ENCODE data around the gene GPR158. TPM values are rescaled to one million over a fixed set of nuclear protein-coding genes. Genes with fewer than 3 reads are reported as not detected.

GPR158 gene
- total RNA-seq, 2 experiments from 2014 or later: not detected

- no peaks in the 10 kb centered on the region for H3K9me3 Mint-ChIP-seq
- no peaks in the 10 kb centered on the region for H3K27me3 Mint-ChIP-seq
- no peak for DNase-seq
- no peaks in the 10 kb centered on the region for H3K4me1 Mint-ChIP-seq
- no peak overlapping the region for H3K27ac Mint-ChIP-seq
- no peaks in the 10 kb centered on the region for H3K36me3 Mint-ChIP-seq
- no peak overlapping the region for H3K4me3 Mint-ChIP-seq
Measured at GRCh38 chr10:25257646-25258045, 82.8 kb downstream of the GPR158 start.

- H3K4me1 Mint-ChIP-seq: no peaks in the 10 kb centered on the region
- no peak overlapping the region for H3K4me3 Mint-ChIP-seq
- H3K9me3 Mint-ChIP-seq: no peaks in the 10 kb centered on the region
- DNase-seq: no peak
- H3K36me3 Mint-ChIP-seq: no peaks in the 10 kb centered on the region
- H3K27me3 Mint-ChIP-seq: no peaks in the 10 kb centered on the region
- H3K27ac Mint-ChIP-seq: no peak overlapping the region
Measured at GRCh38 chr10:25261110-25261509, 86.3 kb downstream of the GPR158 start.

GRCh38 chr10:25261558-25261957 is 86.8 kb downstream of the GPR158 start:
- Mint-ChIP-seq H3K27me3 (no peaks in the 10 kb centered on the region), H3K27ac (no peak overlapping the region), H3K4me1 (no peaks in the 10 kb centered on the region), H3K4me3 (no peak overlapping the region), H3K36me3 (no peaks in the 10 kb centered on the region), H3K9me3 (no peaks in the 10 kb centered on the region)
- DNase-seq: no peak

GRCh38 chr10:25263931-25264330 is 89.1 kb downstream of the GPR158 start:
- DNase-seq: no peak
- no peaks in the 10 kb centered on the region for H3K27me3 Mint-ChIP-seq
- no peaks in the 10 kb centered on the region for H3K36me3 Mint-ChIP-seq
- no peaks in the 10 kb centered on the region for H3K9me3 Mint-ChIP-seq
- no peak overlapping the region for H3K27ac Mint-ChIP-seq
- H3K4me3 Mint-ChIP-seq: no peak overlapping the region
- H3K4me1 Mint-ChIP-seq: no peaks in the 10 kb centered on the region

GRCh38 chr10:25278180-25278579 is 103.4 kb downstream of the GPR158 start:
- H3K9me3 Mint-ChIP-seq: peaks cover 15% of the 10 kb centered on the region
- DNase-seq: no peak
- H3K27ac Mint-ChIP-seq: no peak overlapping the region
- no peak overlapping the region for H3K4me3 Mint-ChIP-seq
- H3K4me1 Mint-ChIP-seq: no peaks in the 10 kb centered on the region
- peaks cover 5% of the 10 kb centered on the region for H3K27me3 Mint-ChIP-seq
- H3K36me3 Mint-ChIP-seq: no peaks in the 10 kb centered on the region

GRCh38 chr10:25280076-25280475 is 105.3 kb downstream of the GPR158 start:
- H3K4me3 Mint-ChIP-seq: no peak overlapping the region
- DNase-seq: no peak
- H3K27me3 Mint-ChIP-seq: peaks cover 5% of the 10 kb centered on the region
- H3K4me1 Mint-ChIP-seq: no peaks in the 10 kb centered on the region
- peaks cover 15% of the 10 kb centered on the region for H3K9me3 Mint-ChIP-seq
- H3K36me3 Mint-ChIP-seq: no peaks in the 10 kb centered on the region
- no peak overlapping the region for H3K27ac Mint-ChIP-seq

- Mint-ChIP-seq H3K4me3 (no peak overlapping the region), H3K4me1 (no peaks in the 10 kb centered on the region)
- no peak for DNase-seq
Measured at GRCh38 chr10:25280573-25280972, 105.8 kb downstream of the GPR158 start.

GRCh38 chr10:25285809-25286208 is 111.0 kb downstream of the GPR158 start:
- Mint-ChIP-seq H3K27ac (no peak overlapping the region), H3K4me1 (no peaks in the 10 kb centered on the region), H3K36me3 (no peaks in the 10 kb centered on the region), H3K9me3 (peaks cover 15% of the 10 kb centered on the region), H3K4me3 (no peak overlapping the region), H3K27me3 (peaks cover 3% of the 10 kb centered on the region)
- no peak for DNase-seq

More at GRCh38 chr10:25280573-25280972, 105.8 kb downstream of the GPR158 start:
- H3K27ac Mint-ChIP-seq: no peak overlapping the region
- H3K36me3 Mint-ChIP-seq: no peaks in the 10 kb centered on the region
- peaks cover 5% of the 10 kb centered on the region for H3K27me3 Mint-ChIP-seq
- H3K9me3 Mint-ChIP-seq: peaks cover 15% of the 10 kb centered on the region

GRCh38 chr10:25288181-25288580 is 113.4 kb downstream of the GPR158 start:
- Mint-ChIP-seq H3K4me3 (no peak overlapping the region), H3K27me3 (peaks cover 3% of the 10 kb centered on the region), H3K9me3 (peaks cover 15% of the 10 kb centered on the region), H3K4me1 (no peaks in the 10 kb centered on the region), H3K36me3 (no peaks in the 10 kb centered on the region), H3K27ac (no peak overlapping the region)
- no peak for DNase-seq

GRCh38 chr10:25294032-25294926 is 119.5 kb downstream of the GPR158 start:
- Mint-ChIP-seq H3K9me3 (no peaks in the 10 kb centered on the region), H3K36me3 (no peaks in the 10 kb centered on the region)
- DNase-seq: no peak

GRCh38 chr10:25296324-25296723 is 121.5 kb downstream of the GPR158 start:
- Mint-ChIP-seq H3K27ac (no peak overlapping the region), H3K36me3 (no peaks in the 10 kb centered on the region), H3K4me3 (no peak overlapping the region), H3K9me3 (no peaks in the 10 kb centered on the region), H3K4me1 (no peaks in the 10 kb centered on the region), H3K27me3 (no peaks in the 10 kb centered on the region)
- DNase-seq: no peak

More at GRCh38 chr10:25294032-25294926, 119.5 kb downstream of the GPR158 start:
- H3K27ac Mint-ChIP-seq: no peak overlapping the region
- H3K4me3 Mint-ChIP-seq: no peak overlapping the region
- no peaks in the 10 kb centered on the region for H3K4me1 Mint-ChIP-seq
- H3K27me3 Mint-ChIP-seq: peaks cover 3% of the 10 kb centered on the region

GRCh38 chr10:25297466-25297865 is 122.7 kb downstream of the GPR158 start:
- no peak overlapping the region for H3K4me3 Mint-ChIP-seq
- no peaks in the 10 kb centered on the region for H3K4me1 Mint-ChIP-seq
- H3K27ac Mint-ChIP-seq: no peak overlapping the region
- no peak for DNase-seq
- no peaks in the 10 kb centered on the region for H3K27me3 Mint-ChIP-seq
- H3K36me3 Mint-ChIP-seq: no peaks in the 10 kb centered on the region
- H3K9me3 Mint-ChIP-seq: peaks cover 1% of the 10 kb centered on the region

GRCh38 chr10:25300073-25300472 is 125.3 kb downstream of the GPR158 start:
- peaks cover 1% of the 10 kb centered on the region for H3K9me3 Mint-ChIP-seq
- H3K27me3 Mint-ChIP-seq: no peaks in the 10 kb centered on the region
- no peak for DNase-seq
- no peaks in the 10 kb centered on the region for H3K36me3 Mint-ChIP-seq
- H3K4me3 Mint-ChIP-seq: no peak overlapping the region
- H3K27ac Mint-ChIP-seq: no peak overlapping the region
- no peaks in the 10 kb centered on the region for H3K4me1 Mint-ChIP-seq

GRCh38 chr10:25304606-25305005 is 129.8 kb downstream of the GPR158 start:
- peaks cover 8% of the 10 kb centered on the region for H3K9me3 Mint-ChIP-seq
- H3K27me3 Mint-ChIP-seq: no peaks in the 10 kb centered on the region
- no peaks in the 10 kb centered on the region for H3K36me3 Mint-ChIP-seq
- H3K27ac Mint-ChIP-seq: no peak overlapping the region
- no peaks in the 10 kb centered on the region for H3K4me1 Mint-ChIP-seq
- H3K4me3 Mint-ChIP-seq: no peak overlapping the region
- no peak for DNase-seq

GRCh38 chr10:25306386-25306785 is 131.6 kb downstream of the GPR158 start:
- DNase-seq: no peak
- Mint-ChIP-seq H3K4me1 (no peaks in the 10 kb centered on the region), H3K27ac (no peak overlapping the region), H3K4me3 (no peak overlapping the region), H3K36me3 (no peaks in the 10 kb centered on the region), H3K9me3 (peaks cover 14% of the 10 kb centered on the region), H3K27me3 (no peaks in the 10 kb centered on the region)

- no peaks in the 10 kb centered on the region for H3K36me3 Mint-ChIP-seq
- H3K9me3 Mint-ChIP-seq: peaks cover 13% of the 10 kb centered on the region
Measured at GRCh38 chr10:25308278-25308677, 133.5 kb downstream of the GPR158 start.

More at GRCh38 chr10:25308278-25308677, 133.5 kb downstream of the GPR158 start:
- no peaks in the 10 kb centered on the region for H3K4me1 Mint-ChIP-seq
- DNase-seq: no peak
- no peak overlapping the region for H3K27ac Mint-ChIP-seq
- no peaks in the 10 kb centered on the region for H3K27me3 Mint-ChIP-seq
- H3K4me3 Mint-ChIP-seq: no peak overlapping the region

Data from activated naive CD8-positive, alpha-beta T cell treated with anti-CD3 and anti-CD28 coated beads for 36 hours (primary cell).